Measurements from ENCODE around the gene STAT4.

STAT4 gene

GRCh38 chr2:191039616-191040015 lies 111.2 kb downstream of the STAT4 start:
- DNase-seq: no peak

- no peak for DNase-seq
These were observed 112.1 kb downstream of the STAT4 start for GRCh38 chr2:191038741-191039140.

- peak; percentile 19 to 33 for DNase-seq
These were observed 112.5 kb downstream of the STAT4 start for GRCh38 chr2:191038241-191038725.

GRCh38 chr2:191037351-191037750 lies 113.4 kb downstream of the STAT4 start:
- no peak for DNase-seq

- DNase-seq: no peak
These were observed 114.4 kb downstream of the STAT4 start for GRCh38 chr2:191036363-191036762.

GRCh38 chr2:191032588-191033429 lies 118.0 kb downstream of the STAT4 start:
- DNase-seq: peak; percentile 57 to 66

- DNase-seq: no peak
These were observed 119.5 kb downstream of the STAT4 start for GRCh38 chr2:191031256-191031655.

GRCh38 chr2:191030521-191031154 lies 120.2 kb downstream of the STAT4 start:
- DNase-seq: peak; percentile 29 to 64

GRCh38 chr2:191029280-191029950 lies 121.4 kb downstream of the STAT4 start:
- no peak for DNase-seq

GRCh38 chr2:191026377-191026776 lies 124.4 kb downstream of the STAT4 start:
- DNase-seq: peak in 1 of 2 donors; percentile 25

GRCh38 chr2:191025135-191025534 lies 125.7 kb downstream of the STAT4 start:
- peak; percentile 12 to 36 for DNase-seq

- DNase-seq: no peak
These were observed 127.5 kb downstream of the STAT4 start for GRCh38 chr2:191023235-191023679.

- DNase-seq: peak; percentile 95
These were observed 129.9 kb downstream of the STAT4 start for GRCh38 chr2:191020742-191021381.

GRCh38 chr2:191020221-191020741 lies 130.5 kb downstream of the STAT4 start:
- DNase-seq: peak; percentile 96 to 100

- no peak for DNase-seq
These were observed 131.4 kb downstream of the STAT4 start for GRCh38 chr2:191019376-191019775.

GRCh38 chr2:191018643-191019119 lies 132.1 kb downstream of the STAT4 start:
- DNase-seq: no peak

- peak in 1 of 2 donors; percentile 61 for DNase-seq
These were observed 132.7 kb downstream of the STAT4 start for GRCh38 chr2:191018048-191018447.

GRCh38 chr2:191015831-191016230 lies 135.0 kb downstream of the STAT4 start:
- no peak for DNase-seq

- DNase-seq: peak in 1 of 2 donors; percentile 31
These were observed 135.6 kb downstream of the STAT4 start for GRCh38 chr2:191015239-191015638.

GRCh38 chr2:191014653-191015020 lies 136.2 kb downstream of the STAT4 start:
- no peak for DNase-seq

GRCh38 chr2:191013932-191014652 lies 136.7 kb downstream of the STAT4 start, which contains the start of gene STAT1:
TSS of gene STAT1 (minus strand) at chr2:191014171. CDS start at chr2:191010003, 4,168 bp downstream.
- peak; percentile 93 to 99 for DNase-seq

- DNase-seq: no peak
These were observed 137.2 kb downstream of the STAT4 start for GRCh38 chr2:191013682-191013931.

Data from inflammatory macrophage treated with lipopolysaccharide for 1 hour (primary cell).